Measurements from ENCODE around the gene SAPCD2. TPM values are rescaled to one million over a fixed set of nuclear protein-coding genes. Genes with fewer than 3 reads are reported as not detected.

SAPCD2 gene
- polyA plus RNA-seq, 1 donor (not counting 4 experiments of a cell fraction or from before 2014, with no cell fraction given), result 1.6 TPM

DNA sequence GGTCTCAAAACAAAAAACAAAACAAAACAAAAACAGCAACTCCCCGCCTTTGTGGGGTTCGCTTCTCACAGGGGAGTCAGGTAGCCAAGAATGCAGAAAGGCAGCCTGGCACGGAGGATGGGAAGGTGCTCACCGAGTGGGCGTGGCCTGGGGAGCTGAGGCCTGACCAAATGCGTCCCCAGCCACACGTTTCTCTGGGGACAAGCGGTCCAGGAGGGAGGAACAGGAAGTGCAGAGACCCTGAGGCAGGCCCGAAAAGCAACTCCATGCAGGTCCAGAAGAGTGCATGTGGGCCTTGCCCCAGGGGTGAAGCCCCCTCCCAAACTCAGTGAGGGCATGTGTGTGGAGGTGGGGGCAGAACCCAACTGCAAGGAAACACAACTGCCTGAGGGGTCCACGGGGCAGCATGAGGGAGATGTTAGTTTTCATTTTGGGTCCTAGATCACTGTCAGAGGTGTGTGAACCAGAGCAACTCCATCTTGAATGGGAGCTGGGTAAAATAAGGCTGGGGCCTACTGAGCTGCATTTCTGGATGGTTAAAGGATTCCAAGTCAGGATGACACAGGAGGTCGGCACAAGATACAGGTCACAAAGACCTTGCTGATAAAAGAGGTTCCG, 4.4 kb upstream of the SAPCD2 start:
- H3K9me3 ChIP-seq (ENCODE audit: control insufficient read depth, low read depth, low read length), result no peaks in the 10 kb centered on the region
- dilution Hi-C loops (cut with MboI; ENCODE audit: extremely low pct_ligation_motif_present, low sequenced_read_pairs), result no loop called here
- no peaks in the 10 kb centered on the region for H3K27me3 ChIP-seq (ENCODE audit: control insufficient read depth, extremely low read depth, insufficient read depth, low read length)
- peaks cover 11% of the 10 kb centered on the region for H3K4me1 ChIP-seq (ENCODE audit: control insufficient read depth, extremely low read depth, insufficient read depth, low read length)
- DNase-seq (ENCODE audit: low read depth, low spot score) (no peak), FAIRE-seq (no peak)
- H3K4me3 ChIP-seq (ENCODE audit: control insufficient read depth in 2 of 3, extremely low read depth in 1 of 3, insufficient read depth in 2 of 3, low read depth in 1 of 3, low read length in 3 of 3), result no peak overlapping the region
- no peak overlapping the region for H3K9ac ChIP-seq (ENCODE audit: control insufficient read depth, extremely low read depth, insufficient read depth, low read length)
- H3K4me2 ChIP-seq (ENCODE audit: control insufficient read depth, extremely low read depth, insufficient read depth, low read depth, low read length), result no peak overlapping the region
- no peaks in the 10 kb centered on the region for H4K20me1 ChIP-seq (ENCODE audit: control insufficient read depth, extremely low read depth, insufficient read depth, low read length)
- H2AFZ ChIP-seq (ENCODE audit: control insufficient read depth, low read length), result no peak overlapping the region
- no peaks in the 10 kb centered on the region for H3K79me2 ChIP-seq (ENCODE audit: control insufficient read depth, insufficient read depth, low read length)
- H3K27ac ChIP-seq (ENCODE audit: control insufficient read depth, insufficient read depth, low read length), result no peak overlapping the region
- H3K36me3 ChIP-seq (ENCODE audit: control insufficient read depth in 2 of 2, extremely low read depth in 1 of 2, insufficient read depth in 2 of 2, low read length in 2 of 2), result no peaks in the 10 kb centered on the region
- no peaks in the 10 kb centered on the region for H3K9me1 ChIP-seq (ENCODE audit: control insufficient read depth, extremely low read depth, insufficient read depth, low read length)
- no peak for TF ChIP-seq EZH2 (IDR thresholded peaks at IDR 0.05; ENCODE audit: low read length)
- TF ChIP-seq, protein P1, sequence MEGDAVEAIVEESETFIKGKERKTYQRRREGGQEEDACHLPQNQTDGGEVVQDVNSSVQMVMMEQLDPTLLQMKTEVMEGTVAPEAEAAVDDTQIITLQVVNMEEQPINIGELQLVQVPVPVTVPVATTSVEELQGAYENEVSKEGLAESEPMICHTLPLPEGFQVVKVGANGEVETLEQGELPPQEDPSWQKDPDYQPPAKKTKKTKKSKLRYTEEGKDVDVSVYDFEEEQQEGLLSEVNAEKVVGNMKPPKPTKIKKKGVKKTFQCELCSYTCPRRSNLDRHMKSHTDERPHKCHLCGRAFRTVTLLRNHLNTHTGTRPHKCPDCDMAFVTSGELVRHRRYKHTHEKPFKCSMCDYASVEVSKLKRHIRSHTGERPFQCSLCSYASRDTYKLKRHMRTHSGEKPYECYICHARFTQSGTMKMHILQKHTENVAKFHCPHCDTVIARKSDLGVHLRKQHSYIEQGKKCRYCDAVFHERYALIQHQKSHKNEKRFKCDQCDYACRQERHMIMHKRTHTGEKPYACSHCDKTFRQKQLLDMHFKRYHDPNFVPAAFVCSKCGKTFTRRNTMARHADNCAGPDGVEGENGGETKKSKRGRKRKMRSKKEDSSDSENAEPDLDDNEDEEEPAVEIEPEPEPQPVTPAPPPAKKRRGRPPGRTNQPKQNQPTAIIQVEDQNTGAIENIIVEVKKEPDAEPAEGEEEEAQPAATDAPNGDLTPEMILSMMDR (optimal IDR thresholded peaks at IDR 0.05 in 1 of 3, IDR thresholded peaks at IDR 0.05 in 1 of 3, conservative IDR thresholded peaks at IDR 0.05 in 1 of 3; ENCODE audit: extremely low read depth in 1 of 3, insufficient read depth in 2 of 3, low read length in 3 of 3), result no peak

DNA sequence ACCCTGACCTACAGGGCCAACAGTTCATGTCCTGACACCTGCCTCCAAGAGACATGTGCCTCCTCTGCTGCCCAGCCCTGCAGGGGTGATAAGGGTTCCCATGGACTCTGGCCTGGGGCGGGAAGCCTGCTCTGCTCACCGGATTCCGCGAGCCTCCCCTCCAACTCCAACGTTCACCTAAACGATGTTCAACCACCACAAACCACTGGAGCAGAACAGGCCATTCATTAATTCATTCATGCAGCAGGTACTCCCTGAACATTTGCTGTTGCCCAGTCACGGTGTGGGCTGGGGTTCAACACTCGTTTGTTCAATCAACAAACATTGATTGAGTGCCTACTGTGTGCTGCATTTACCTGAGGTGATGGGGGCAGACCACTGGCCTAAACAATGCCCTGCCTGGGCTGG, 3.6 kb upstream of the SAPCD2 start:
- H3K4me1 ChIP-seq (ENCODE audit: control insufficient read depth, extremely low read depth, insufficient read depth, low read length), result peaks cover 14% of the 10 kb centered on the region
- H4K20me1 ChIP-seq (ENCODE audit: control insufficient read depth, extremely low read depth, insufficient read depth, low read length), result no peaks in the 10 kb centered on the region
- no peak overlapping the region for H2AFZ ChIP-seq (ENCODE audit: control insufficient read depth, low read length)
- no peak overlapping the region for H3K9ac ChIP-seq (ENCODE audit: control insufficient read depth, extremely low read depth, insufficient read depth, low read length)
- H3K27me3 ChIP-seq (ENCODE audit: control insufficient read depth, extremely low read depth, insufficient read depth, low read length), result no peaks in the 10 kb centered on the region
- no peaks in the 10 kb centered on the region for H3K9me3 ChIP-seq (ENCODE audit: control insufficient read depth, low read depth, low read length)
- dilution Hi-C loops (cut with MboI; ENCODE audit: extremely low pct_ligation_motif_present, low sequenced_read_pairs), result no loop called here
- no peak overlapping the region for H3K27ac ChIP-seq (ENCODE audit: control insufficient read depth, insufficient read depth, low read length)
- no peaks in the 10 kb centered on the region for H3K9me1 ChIP-seq (ENCODE audit: control insufficient read depth, extremely low read depth, insufficient read depth, low read length)
- no peaks in the 10 kb centered on the region for H3K79me2 ChIP-seq (ENCODE audit: control insufficient read depth, insufficient read depth, low read length)
- no peaks in the 10 kb centered on the region for H3K36me3 ChIP-seq (ENCODE audit: control insufficient read depth in 2 of 2, extremely low read depth in 1 of 2, insufficient read depth in 2 of 2, low read length in 2 of 2)
- no peak overlapping the region for H3K4me3 ChIP-seq (ENCODE audit: control insufficient read depth in 2 of 3, extremely low read depth in 1 of 3, insufficient read depth in 2 of 3, low read depth in 1 of 3, low read length in 3 of 3)
- FAIRE-seq, result no peak
- TF ChIP-seq, protein P1 (optimal IDR thresholded peaks at IDR 0.05 in 1 of 3, IDR thresholded peaks at IDR 0.05 in 1 of 3, conservative IDR thresholded peaks at IDR 0.05 in 1 of 3; ENCODE audit: extremely low read depth in 1 of 3, insufficient read depth in 2 of 3, low read length in 3 of 3), result no peak
- TF ChIP-seq EZH2 (IDR thresholded peaks at IDR 0.05; ENCODE audit: low read length), result no peak
- DNase-seq (ENCODE audit: low read depth, low spot score), result no peak
- H3K4me2 ChIP-seq (ENCODE audit: control insufficient read depth, extremely low read depth, insufficient read depth, low read depth, low read length), result no peak overlapping the region
